Psoas muscle (tissue), 8 donors: Measurements from ENCODE around the gene SERPINB13. TPM values are rescaled to one million over a fixed set of nuclear protein-coding genes. Genes with fewer than 3 reads are reported as not detected.

Experiments
- ATAC-seq, 4 donors: fragments of 200-7000 bp; cut with Tn5 transposase; one replicate each; pipeline ENCODE4 v1.9.1; 2020; ENCODE audit warnings: moderate library complexity in 3 of 4, mild to moderate bottlenecking in 2 of 4
- DNase-seq, 2 donors: peaks; one replicate each; pipeline ENCODE4 v3.0.0-alpha.2; 2020
- H3K27ac ChIP-seq: fragments of 200-600 bp; one replicate; pipeline ENCODE4 v1.8.0; 2022
- H3K27me3 ChIP-seq, 3 donors: fragments of 200-600 bp in 1 of 3; one replicate each; pipeline versions ENCODE4 v1.6.1 to v1.8.0; 2013 to 2022; ENCODE audit warnings: low read length in 2 of 3, mild to moderate bottlenecking in 2 of 3, moderate library complexity in 1 of 3; ENCODE audit not compliant: insufficient read depth in 3 of 3
- H3K36me3 ChIP-seq, 2 donors: fragments of 200-600 bp in 1 of 2; one replicate each; pipeline versions ENCODE4 v1.6.1 to v1.8.0; 2013 to 2022; ENCODE audit warnings: low read depth in 1 of 2, mild to moderate bottlenecking in 1 of 2, moderate library complexity in 1 of 2; ENCODE audit not compliant: insufficient read depth in 1 of 2
- H3K4me1 ChIP-seq: fragments of 200-600 bp; one replicate; pipeline ENCODE4 v1.8.0; 2022
- H3K4me3 ChIP-seq: fragments of 200-600 bp; one replicate; pipeline ENCODE4 v1.8.0; 2022; ENCODE audit warnings: mild to moderate bottlenecking
- H3K9me3 ChIP-seq: fragments of 200-600 bp; one replicate; pipeline ENCODE4 v1.8.0; 2022
- CTCF ChIP-seq: fragments of 200-600 bp; IDR thresholded peaks from one replicate; pipeline ENCODE4 v1.8.0; 2022; ENCODE audit warnings: antibody characterized with exemption
- WGBS, 3 donors: extraction: QIAGEN DNeasy Blood & Tissue Kit; methylation state at CpG; one replicate each; pipeline versions ENCODE4 v1.1.6 to v1.1.7; 2013; 5-methylcytosine and 5-hydroxymethylcytosine counted together
- intact Hi-C, 2 donors: fragments of 100-400 bp; cut with DNase I; formaldehyde crosslinking; loops; one replicate each; pipeline versions ENCODE4 v1.11.0 to v1.14.2; 2022
- polyA plus RNA-seq, 3 donors: library from polyadenylated mRNA; stranded (reverse); fragments of 200-250 nt; gene quantifications; one replicate each; pipeline ENCODE4 v1.2.3, GENCODE V29; 2013
- total RNA-seq, 4 donors: library from RNA; stranded (reverse); fragmentation: NEBNext Ultra II Directional in 2 of 4; extraction: Animal tissue kit (Norgen Biotek cat#: 25700) in 2 of 4; gene quantifications; one replicate each; pipeline versions ENCODE4 v1.2.1 to v1.2.4, GENCODE V29; 2021 to 2023
- donor health status: healthy with polysubstance abuse.
- donor health status: DM: no; HTN: no; CAD: no; lungs with moderate emphysema.
- donor health status: Bipolar disorder and iron deficiency.
- donor health status: healthy.
- donor health status: DM: yes; HTN: yes; CAD: no.
- donor health status: DM: no; HTN: no; CAD: no.
- donor health status: DM: no; HTN: no; CAD: no.
- donor health status: DM: yes; HTN: yes; CAD: no.

The SERPINB13 gene
- total and polyA plus RNA-seq, 7 donors = not detected

GRCh38 chr18:63590966-63591695 is 4.0 kb downstream of the SERPINB13 start:
- no peaks in the 10 kb centered on the region for H3K9me3 ChIP-seq
- no peaks in the 10 kb centered on the region for H3K27me3 ChIP-seq
- H3K4me3 ChIP-seq = no peak overlapping the region
- no peaks in the 10 kb centered on the region for H3K4me1 ChIP-seq
- WGBS, 3 donors = 79 to 82% (median 79%) methylated on average over 3 of the region's 3 CpGs
- DNase-seq = no peak
- intact Hi-C loops = no loop called here
- no peak overlapping the region for H3K27ac ChIP-seq
- H3K36me3 ChIP-seq = no peaks in the 10 kb centered on the region
- no peak for ATAC-seq
- TF ChIP-seq CTCF = no peak

GRCh38 chr18:63591725-63592124 is 4.6 kb downstream of the SERPINB13 start:
- H3K4me1 ChIP-seq = no peaks in the 10 kb centered on the region
- no peak overlapping the region for H3K4me3 ChIP-seq
- H3K27me3 ChIP-seq = no peaks in the 10 kb centered on the region
- no peaks in the 10 kb centered on the region for H3K9me3 ChIP-seq
- no peak for DNase-seq
- no peak for ATAC-seq
- no peaks in the 10 kb centered on the region for H3K36me3 ChIP-seq
- WGBS, 3 donors = 85 to 94% (median 88%) methylated on average over 3 of the region's 3 CpGs
- TF ChIP-seq CTCF = no peak
- H3K27ac ChIP-seq = no peak overlapping the region
- intact Hi-C loops = no loop called here

GRCh38 chr18:63592471-63592870 is 5.3 kb downstream of the SERPINB13 start:
- H3K27me3 ChIP-seq = no peaks in the 10 kb centered on the region
- 29 to 52% (median 50%) methylated on average over 1 of the region's 1 CpG for WGBS, 3 donors

GRCh38 chr18:63596964-63597363 is 9.8 kb downstream of the SERPINB13 start:
- WGBS, 3 donors = 67 to 74% (median 72%) methylated on average over 14 of the region's 14 CpGs
- H3K27ac ChIP-seq = no peak overlapping the region
- intact Hi-C loops = no loop called here
- no peak for TF ChIP-seq CTCF
- H3K9me3 ChIP-seq = no peaks in the 10 kb centered on the region
- ATAC-seq (no peak), DNase-seq (no peak)
- no peak overlapping the region for H3K4me3 ChIP-seq
- H3K27me3 ChIP-seq = no peaks in the 10 kb centered on the region
- H3K4me1 ChIP-seq = no peaks in the 10 kb centered on the region
- H3K36me3 ChIP-seq = no peaks in the 10 kb centered on the region

More at GRCh38 chr18:63592471-63592870, 5.3 kb downstream of the SERPINB13 start:
- no peaks in the 10 kb centered on the region for H3K4me1 ChIP-seq
- intact Hi-C loops = no loop called here
- DNase-seq = no peak
- no peak overlapping the region for H3K27ac ChIP-seq
- H3K4me3 ChIP-seq = no peak overlapping the region
- H3K9me3 ChIP-seq = no peaks in the 10 kb centered on the region
- H3K36me3 ChIP-seq = no peaks in the 10 kb centered on the region
- ATAC-seq = no peak
- no peak for TF ChIP-seq CTCF

- 50 to 64% (median 59%) methylated on average over 1 of the region's 1 CpG for WGBS, 3 donors
- TF ChIP-seq CTCF = no peak
- intact Hi-C loops = no loop called here
- DNase-seq = no peak
- no peaks in the 10 kb centered on the region for H3K9me3 ChIP-seq
- no peaks in the 10 kb centered on the region for H3K4me1 ChIP-seq
- no peaks in the 10 kb centered on the region for H3K27me3 ChIP-seq
- H3K4me3 ChIP-seq = no peak overlapping the region
- no peak for ATAC-seq
- H3K27ac ChIP-seq = no peak overlapping the region
- no peaks in the 10 kb centered on the region for H3K36me3 ChIP-seq
Measured at GRCh38 chr18:63603355-63603754, 16.2 kb downstream of the SERPINB13 start.
